ENCODE data around the gene OSM.

Gene OSM

DNA sequence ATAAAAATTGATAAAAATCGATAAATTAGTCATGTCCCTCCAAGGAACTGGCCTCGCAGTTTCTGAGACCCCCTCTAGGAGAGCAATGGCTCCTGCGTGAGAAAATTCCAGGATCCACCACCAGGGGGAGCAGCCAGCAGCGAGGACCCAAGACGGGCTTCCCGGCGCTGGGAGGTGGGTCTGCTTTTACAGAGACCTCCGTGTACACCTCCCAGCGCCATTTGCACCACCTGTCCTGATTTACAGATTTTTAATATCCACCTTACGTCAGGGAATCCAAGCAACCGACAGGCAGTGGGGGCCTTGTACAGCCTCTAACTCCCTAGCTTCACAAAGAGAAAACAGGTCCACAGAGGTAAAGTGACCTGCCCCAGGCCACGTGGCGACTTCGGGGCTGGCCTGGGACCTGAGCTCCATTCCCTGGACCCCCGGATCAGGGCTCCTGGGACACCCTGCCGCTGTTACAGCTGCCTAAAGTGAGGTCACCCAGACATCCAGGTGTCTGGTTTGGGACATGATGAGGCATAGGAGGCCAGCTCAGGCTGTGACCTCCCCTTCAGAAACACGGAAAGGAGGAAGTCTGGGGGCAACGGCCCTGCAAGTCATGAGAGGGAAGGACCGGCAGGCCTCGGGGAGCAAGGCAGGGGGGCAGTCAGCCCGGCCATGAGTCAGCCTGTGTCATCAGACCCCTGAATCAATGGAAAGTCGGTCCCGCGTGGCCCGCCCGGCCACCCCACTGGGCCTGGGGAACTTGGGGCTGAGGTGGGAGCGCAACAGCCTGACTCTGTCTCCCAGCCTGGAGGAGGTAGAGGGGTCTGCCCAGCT, 3.5 kb downstream of the OSM start:
- peak; percentile 57 for DNase-seq

DNA sequence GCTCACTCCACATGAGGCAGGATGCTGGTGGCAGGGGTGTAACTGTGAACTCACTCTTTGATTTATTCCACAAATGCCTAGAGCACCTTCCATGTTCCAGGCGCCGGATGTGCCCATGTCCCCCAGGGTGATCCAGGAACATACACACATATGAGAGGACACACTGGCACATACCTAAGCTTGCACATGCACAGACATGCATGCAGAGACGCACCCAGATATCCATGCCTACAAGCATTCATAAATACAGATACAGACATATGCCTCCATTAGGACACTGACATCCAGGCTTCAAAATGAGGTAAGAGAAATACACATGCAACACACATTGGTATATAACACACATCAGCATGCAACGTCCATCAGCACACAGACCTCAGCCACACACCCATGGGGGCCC, 4.5 kb downstream of the OSM start:
- DNase-seq = no peak

DNA sequence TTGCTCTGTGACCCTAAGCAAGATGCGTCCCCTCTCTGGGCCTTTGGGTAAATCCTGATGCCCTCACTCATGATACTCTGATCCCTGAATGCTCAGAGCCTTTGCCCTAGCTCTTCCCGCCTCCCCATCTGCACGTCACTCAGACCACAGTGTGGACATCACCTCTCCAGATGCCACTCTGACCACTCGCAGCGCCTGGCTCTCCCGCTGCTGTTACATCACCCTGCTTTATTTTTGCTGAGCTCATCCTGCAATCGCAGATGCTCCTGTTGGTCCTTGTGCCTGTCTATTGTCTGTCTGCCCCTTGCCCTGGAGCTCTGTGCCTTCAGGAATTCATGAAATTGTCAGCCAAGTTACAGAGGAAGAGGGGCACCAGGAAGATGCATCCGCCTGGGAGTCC, 5.5 kb downstream of the OSM start:
- no peak for DNase-seq

DNA sequence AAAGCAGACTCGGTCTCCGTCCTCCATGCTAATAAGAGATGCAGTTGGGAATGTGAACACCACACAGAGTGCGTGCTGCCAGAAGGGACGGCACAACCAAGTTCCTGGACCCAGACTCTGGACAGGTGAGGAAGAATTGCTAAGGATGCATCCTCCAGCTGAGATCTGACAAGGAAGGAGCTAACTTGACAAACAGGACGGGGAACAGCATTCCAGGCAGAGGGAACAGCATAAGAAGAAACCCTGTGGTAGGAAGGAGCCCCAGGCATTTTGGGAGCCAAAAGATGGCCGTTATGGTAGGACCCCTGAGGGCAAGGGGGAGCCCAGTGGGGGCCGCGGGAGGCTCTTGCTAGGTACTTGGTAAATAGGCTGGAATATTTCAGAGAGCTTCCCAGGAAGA, 6.0 kb downstream of the OSM start:
- no peak for DNase-seq

DNA sequence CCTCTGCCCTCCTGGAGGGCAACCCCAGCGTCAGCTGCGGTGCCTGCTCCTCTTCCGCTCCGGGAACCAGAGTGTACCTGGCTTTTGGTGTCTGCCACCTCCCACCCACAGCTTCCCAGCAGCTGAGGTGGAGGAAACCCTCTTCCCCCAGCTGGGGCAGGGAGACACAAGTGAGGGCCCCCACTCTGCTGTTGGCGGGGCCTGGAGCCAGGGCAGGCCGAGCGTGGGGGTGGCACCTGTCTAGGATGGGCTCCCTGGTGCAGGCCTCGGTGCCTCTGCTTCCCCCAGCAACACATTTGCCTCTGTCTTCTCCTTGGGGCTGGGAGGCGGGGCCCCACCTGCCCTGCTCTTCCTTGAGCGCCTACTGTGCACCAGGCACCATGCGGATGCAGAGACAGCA, 6.4 kb downstream of the OSM start:
- no peak for DNase-seq

DNA sequence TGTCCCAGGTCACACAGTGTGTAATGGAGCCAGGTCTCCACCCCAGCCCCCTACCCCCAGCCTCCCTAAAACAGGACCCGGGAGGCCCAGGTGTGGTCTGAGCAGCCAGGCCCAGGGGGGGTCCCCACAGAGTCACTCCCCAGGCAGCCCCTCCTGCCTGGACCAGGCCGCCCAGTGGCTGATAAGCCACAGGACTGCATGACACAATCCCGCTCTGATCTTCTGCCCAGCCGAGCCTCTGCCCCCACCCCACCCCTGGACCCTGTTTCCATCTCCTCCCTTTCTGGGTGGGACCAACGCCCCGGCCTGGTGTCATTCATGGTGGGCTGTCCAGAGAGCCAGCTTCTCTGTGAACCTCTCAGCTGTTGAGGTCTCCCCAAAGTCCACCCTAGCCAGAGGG, 12.3 kb downstream of the OSM start:
- no peak for DNase-seq

DNA sequence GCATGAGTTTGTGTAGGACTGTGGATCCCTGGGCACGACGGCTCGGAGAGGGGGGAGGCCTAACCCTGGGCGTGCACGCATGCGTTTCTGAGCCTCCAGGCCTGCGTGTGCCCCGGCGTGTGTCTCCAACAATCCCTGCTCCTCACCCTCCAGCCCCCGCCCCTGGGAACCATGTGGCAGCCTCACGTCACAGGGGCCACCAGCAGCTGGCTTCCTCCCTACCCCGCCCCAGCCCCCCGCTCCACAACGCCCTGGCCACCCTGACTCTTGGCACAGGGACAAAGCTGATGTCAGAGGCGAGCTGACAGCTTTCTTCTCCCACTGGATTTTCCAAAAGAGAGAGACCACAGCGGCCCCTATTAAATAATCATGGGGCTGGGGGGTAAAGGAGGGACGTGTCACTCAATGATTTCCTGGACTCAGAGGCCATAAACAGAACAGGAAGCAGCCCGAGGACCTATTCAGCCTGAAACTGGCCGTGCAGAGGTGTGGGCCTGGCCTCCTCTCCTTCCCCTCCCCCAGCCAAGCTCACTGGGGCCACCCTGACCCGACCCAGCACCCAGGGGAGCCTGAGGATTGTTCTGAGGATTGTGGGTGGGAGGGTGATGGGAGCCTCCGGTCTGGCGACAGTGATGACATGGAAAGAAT, 13.3 kb downstream of the OSM start:
- peak; percentile 75 for DNase-seq

DNA sequence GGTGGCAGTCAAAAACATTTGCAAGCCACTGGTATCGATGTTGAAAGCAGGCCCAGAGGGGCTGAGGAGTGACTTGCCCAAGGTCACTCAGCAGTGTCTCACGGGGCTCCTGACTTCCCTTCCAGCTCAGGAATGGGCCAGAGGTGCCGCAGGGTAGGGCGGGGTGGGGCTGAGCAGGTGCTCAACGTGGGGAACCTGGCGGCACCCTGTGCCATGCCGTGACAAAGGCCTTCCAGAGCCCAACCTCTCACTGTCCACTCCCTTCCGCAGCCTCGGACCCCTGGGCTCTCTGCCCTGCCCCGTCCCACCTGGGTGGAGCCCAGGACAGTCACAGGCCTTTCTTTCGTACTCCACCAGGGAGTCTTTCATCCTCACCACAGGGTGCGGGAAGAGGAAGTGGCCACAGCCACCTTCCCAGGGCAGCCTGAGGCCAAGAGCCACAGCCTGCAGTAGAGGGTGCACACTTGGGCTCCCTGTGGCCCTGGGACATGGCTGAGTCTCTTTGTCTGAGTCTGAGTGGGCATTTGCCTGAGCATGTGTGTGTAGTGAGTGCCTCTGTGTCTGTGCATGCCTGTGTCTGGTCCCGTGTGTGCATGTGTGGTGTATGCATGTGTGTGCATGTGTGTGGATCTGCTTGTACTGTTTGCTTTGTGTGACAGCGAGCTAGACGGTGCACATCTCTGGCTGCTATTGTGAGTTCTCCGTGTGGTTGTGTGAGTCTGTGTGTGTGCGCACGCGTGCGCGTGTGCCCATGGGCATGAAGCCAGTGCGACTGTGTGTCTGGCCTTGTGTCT, 14.0 kb downstream of the OSM start:
- DNase-seq = no peak

DNA sequence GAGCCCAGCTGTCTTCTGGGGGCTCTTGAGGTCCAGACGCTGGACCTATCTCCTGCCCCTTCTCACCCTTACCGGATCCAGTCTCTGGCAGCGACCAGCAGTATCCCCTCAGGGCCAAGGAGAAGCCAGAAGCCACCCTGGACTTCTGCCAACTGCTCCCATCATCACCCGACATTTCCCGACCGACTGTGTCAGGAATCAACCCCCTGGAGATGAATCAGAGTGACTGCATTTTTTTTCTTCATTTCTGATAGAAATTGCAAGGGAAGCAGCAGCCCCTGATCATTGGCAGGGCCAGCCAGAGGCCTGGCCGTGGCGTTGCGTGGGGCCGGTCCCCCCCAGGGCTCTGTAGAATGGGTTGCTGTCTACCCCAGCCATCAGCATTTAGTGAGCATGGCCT, 14.9 kb downstream of the OSM start:
- DNase-seq = peak; percentile 73

DNA sequence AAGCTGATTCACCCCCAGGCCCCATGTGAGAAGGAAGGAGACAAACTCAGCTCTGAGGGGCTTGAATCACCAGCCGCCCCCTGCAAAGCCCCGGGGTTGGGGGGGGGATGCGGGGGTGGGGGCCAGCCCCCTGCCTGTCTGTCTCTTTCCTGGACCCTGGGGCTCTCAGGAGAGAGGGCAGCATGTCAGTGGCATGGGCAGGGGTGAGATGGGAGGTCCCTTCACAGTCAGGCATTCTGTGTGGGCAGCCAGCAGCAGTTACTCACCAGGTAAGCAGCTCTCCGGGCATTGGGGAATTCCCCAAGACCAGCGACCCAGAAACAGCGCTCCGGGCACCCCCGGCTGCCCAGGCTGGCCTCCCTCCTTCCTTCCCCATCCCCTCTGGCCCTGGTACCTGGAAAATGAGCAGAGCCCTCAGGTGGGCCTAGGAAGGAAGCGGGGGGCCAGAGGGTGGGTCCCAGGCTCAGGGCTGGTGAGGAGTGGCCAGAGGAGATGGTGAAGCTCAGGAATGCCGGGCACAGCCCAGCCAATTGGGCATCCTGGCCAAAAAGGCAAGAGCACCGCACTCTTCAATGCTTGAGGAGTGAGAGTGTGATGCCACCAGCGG, 15.9 kb downstream of the OSM start:
- peak; percentile 43 for DNase-seq

DNA sequence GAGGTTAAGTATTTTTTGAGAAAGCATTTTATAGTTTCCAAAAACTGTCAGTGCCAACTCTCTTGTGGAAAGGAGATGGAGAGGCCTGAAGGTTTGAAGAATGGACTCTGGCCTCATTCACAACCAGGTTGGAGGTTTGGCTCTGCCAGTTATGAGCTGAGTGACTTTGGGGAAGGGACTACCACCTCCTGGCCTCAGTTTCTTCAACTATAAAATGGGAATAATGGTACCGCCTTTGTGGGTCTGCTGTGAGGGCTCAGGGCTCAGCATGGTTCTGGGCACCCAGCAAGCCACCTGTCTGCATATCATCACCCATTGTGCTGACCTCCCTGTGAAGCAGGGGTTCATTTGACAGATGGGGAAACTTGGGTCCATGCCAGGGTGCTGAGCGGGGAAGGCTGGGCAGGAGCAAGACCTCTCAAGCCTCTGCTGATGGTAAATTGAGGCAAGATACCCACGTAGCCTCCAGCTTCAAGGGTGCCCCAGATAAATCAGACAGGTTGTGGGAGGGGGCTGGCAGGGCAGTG, 16.5 kb downstream of the OSM start:
- DNase-seq = no peak

DNA sequence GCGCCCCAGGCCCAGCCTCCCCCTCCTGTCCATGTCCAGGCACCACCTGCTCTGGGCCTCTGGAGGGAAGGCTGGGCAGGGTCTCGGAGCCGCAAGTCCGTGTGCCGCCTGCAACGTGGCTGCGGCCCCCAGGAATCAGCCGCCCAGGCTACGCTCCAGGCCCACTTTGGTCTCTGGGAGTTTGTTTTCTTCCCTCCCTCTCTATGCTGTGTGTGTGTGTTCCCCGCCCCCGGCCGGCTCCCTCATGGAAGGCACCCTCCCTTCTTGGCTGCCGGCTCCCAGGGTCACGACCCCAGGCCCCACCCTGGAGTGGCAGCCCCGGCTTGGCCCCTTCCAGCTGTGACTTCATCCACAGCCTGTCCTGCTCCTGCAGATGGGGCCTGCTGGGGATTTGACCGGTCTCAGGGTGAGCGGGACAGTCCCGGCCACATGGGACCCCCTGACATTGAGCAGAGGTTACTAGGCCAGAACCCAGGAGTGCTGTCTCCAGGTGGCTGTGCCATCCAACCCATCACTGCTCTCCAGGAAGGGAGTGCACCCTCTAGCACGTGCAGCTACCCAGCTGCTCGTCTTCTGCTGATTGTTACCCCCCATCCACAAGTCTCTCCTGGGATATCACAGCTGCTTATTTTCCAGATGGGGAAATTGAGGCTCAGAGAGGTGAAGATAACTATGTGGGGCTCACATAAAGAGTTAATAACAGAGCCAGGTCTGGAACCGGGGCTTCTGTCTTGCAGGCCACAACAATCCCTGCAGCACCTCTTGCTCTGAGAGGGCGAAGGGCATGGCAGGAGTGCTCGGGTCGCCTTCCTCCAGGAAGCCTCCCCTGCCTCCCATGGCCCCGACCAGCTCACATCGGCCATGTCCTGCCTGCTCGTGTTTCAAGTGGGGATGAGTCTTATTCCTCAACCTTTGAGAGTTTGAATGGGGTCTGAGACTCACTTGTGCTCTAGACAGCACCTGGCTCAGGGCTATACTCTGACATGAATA, 17.3 kb downstream of the OSM start:
- no peak for DNase-seq

DNA sequence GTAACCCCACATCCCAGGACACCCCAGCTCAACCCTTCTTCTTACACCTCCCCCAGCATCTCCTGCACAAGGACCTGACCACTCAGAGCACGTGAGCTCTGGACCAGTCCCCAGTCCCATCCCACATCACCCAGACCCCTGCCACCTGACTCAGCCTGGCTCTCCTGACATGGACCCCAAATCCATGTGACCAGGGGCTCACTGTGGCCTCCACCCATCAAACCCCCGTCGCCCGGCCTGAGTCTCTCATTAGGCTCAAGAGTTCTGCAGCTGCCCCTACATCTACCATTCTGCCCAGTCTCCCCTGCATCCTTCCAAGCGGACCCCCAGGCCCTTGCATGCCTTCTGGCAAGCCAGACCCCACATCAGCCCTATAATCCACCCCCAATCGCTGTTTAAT, 18.2 kb downstream of the OSM start:
- no peak for DNase-seq

DNA sequence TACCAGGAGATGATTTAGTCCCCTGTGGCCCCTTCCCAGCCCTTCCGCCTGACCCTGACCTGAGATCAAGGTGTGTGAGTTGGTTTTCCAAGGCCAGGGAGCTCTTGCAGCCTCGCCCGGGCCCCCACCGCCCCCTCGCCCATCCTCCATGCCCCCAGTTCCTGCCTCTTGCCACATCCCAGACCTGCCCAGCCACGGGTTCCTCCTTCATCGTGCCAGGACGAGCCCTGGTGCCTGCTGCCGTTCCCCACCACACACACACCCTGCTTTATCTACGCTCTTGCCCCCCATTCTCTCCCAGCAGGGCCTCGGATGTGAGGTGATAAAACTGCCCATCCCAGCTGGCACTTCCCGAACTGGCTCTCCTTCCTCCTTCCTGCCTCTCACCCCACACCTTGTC, 18.7 kb downstream of the OSM start:
- no peak for DNase-seq

DNA sequence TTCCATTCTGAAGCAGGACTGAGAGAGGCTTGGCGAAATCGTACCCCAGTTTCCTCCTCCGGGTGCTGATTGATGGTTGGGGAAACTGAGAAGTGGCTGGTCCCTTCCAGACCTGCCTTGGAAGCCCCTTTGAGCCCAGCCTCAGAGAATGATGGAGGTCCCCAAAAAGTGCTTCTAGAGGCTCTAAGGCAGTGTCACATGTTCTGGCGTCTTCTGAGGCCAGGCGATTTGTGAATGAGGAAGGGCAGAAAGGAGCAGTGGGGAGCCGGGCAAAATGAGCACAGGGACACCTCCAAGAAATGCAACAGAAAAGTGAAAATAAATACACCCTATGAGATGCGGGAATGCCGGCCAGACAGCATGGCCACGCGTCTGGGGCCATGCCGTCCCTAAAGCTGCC, 19.1 kb downstream of the OSM start:
- no peak for DNase-seq

DNA sequence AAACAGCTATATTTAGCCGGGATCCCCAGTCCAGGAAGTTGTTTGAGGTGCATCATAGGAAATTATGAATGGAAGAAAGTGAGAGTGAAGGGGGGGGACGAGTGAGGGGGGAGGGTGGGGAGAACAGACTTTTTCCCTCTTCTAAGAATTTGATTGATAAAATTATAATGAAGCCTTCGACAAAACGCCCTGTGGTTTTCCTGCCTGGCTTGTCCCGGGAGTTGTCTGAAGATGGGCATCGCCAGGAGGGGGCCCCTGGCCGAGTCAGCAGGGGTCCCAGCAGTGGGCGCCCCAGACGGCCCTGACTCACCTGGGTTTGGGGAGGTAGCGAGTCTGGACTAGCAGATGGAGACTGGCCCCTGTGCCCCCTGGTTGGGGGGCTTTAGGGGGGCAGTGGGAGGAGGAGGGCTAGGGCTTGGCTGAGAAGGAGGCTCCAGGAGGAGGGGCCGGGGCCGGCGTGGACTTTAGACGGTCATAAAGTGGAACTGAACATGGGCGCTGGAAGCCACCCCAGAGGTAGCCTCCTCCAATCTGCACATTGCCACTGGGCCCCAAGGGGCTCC, 19.8 kb downstream of the OSM start:
- DNase-seq = peak; percentile 66

DNA sequence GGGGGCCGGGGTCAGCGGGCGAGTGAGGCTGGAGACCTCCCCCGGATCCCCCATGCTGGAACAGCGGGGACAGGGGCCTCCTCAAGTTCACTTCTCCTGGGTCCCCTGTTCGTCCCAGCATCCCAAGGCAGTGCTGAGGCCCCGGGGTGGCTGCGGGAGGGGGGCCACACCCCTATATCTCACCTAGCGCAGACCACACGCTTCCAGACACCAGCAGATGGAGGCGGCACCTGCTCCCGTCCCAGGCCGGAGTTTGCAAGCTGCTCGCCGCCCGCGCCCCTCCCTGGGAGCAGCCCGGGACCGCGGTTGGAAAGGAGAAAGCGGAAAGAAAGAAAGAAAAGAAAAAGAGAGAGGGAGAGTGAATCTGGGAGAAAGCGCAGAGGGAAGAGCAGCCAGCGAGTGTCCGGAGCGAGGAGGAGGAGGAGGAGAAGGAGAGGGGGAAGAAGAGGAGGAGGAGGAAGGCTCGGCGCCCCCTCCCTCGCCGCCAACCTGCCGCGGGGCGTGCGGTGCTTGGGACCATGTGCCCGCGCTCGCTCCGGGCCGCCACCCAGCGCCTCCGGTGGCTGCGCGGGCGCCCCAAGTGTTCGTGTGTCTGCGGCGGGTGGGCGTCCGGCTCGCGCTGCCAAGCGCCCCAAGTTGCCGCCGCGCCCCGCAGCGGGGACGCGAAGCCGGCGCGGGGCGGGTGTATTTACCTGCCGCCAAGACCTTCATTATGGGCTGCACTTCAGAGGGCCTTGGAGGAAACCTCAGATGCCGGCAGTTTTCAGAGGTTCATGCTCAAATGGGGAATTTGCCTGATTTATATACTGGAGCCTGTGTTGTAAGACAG, 20.5 kb downstream of the OSM start, which contains the start of gene LIF:
Gene LIF (minus strand): TSS at position 775 of the 829 bp plus-strand sequence. CDS start 64 bp downstream, at position 711.
- DNase-seq = no peak

DNA sequence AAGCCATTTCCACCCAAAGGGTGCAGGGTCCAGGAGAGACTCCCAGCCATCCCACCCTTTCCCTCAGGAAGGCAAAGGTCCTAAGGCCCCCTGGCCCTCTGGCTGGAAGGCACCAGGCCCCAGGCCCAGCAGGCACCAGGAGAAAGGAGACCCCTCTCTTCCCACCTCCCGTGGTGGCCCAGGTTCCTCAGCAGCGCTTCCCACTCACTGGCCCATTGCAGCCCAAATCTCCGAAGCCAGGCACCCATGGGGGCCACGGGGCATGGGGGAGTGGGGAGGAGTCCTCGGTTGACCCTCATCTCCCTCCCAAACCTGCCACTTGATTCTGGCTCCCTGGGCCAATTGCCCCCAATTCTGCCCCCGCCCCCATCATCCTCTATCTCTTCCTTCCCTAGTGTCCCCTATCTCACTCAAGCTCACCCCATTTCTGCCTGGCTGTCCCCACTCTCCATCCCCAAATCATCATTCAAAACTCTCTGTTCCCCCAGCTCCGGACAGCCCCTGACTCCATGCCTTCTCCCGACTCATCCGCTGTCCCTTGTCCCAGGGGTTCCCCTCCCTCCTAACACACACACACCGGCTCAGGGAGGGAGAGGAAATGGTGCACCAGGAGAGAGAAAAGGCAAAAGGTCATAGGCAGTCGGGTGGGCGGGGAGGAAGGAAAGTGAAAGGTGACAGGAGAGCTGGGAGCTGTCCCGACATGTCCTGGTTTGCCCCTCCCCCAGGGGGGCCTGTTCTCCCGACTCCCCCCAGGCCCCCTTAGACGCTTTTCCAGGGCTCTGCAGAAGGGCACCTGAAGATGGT, 21.3 kb downstream of the OSM start:
- DNase-seq = no peak

DNA sequence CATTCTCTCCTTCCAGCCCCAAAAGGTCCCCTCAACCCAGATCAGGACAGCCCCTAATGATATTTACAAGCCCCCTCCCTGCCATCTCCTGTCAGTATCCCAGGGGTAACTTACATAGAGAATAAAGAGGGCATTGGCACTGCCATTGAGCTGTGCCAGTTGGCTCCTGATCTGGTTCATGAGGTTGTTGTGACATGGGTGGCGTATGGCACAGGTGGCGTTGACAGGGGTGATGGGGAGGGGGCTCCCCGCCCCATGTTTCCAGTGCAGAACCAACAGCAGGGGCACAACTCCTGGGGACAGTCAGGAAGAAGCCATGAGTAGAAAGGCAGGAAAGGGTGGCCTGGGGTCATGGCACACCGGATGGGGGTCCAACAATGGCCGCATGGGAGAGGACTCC, 22.0 kb downstream of the OSM start:
- DNase-seq = no peak

DNA sequence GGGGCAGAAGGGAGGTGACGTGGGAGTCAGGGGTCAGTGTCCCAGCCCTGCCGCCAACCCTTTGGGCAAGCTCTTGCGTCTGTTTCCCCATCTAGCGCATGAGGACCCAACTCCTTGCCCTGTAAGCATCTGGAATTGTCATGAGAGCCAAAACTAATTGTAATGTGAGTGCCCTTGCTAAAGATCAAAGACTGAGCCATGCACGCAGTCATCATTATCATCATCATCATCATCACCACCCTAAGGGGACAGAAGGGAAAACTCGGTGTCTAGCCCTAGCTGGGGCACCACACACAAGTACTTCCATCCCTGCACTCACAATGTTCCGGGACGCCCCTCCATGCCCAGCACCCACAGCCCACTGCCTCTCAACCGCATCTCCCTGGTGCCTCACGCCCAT, 22.6 kb downstream of the OSM start:
- DNase-seq = no peak
